Activated T-cell treated with anti-CD3 and anti-CD28 coated beads for 4 hours (primary cell): ENCODE results near the gene SIL1.
"Not testable (repeated sequence)": the region's sequence is repeated elsewhere in the genome, so short reads cannot be mapped to it uniquely, and the experiment has no call there.

Experiments used
- DNase-seq: peaks from one replicate; pipeline ENCODE4 v3.0.0-alpha.2; 2020

Gene SIL1

DNA sequence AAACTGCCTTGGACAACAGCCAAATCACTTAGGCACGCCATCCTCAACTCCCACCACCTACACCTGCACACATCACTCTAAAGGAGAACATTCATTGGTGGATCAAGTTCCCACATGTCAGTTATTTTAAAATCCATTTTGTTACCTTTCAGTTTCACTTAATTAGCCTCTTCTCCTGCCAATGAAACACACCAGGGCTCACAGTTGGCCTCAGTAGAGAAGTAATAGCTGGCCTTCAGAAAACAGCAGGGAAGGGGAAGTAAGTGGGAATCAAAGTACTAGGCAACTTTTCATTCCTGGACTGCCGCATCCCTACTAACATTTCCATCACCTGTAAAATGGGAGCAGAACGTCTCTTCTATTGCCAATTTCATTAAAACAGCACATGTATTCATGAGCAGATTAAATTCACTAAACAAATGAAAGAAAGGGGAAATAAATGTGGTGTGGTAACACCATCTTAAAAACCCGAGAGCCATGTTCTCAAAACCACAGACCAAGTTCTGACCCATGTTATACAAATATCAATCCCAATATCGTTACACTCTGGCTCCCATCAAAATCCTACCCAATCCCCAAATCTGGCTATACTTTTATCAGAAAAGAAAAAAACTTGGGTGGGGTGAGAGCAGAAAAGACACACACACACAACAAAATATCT lies 1.7 kb downstream of the SIL1 start:
- no peak for DNase-seq

DNA sequence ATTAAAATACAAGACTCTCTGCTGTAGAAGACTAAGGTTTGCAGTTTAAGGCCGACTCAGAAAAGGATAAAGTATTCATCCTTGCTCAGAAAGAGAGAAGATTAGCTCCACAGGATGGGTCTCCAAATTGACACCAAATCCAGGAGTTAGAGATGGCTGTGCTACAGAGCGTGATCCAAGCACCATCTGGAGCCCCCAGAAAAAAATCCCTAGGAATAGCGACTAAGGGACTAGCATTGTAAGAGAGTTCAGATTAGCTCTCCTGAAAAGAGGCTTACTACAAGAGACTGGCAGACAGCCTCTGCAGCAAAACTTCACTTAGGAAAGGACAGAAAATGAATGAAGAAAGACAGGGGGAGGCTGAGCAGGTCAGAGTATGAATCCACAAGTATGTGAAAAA lies 3.7 kb downstream of the SIL1 start:
- no peak for DNase-seq

DNA sequence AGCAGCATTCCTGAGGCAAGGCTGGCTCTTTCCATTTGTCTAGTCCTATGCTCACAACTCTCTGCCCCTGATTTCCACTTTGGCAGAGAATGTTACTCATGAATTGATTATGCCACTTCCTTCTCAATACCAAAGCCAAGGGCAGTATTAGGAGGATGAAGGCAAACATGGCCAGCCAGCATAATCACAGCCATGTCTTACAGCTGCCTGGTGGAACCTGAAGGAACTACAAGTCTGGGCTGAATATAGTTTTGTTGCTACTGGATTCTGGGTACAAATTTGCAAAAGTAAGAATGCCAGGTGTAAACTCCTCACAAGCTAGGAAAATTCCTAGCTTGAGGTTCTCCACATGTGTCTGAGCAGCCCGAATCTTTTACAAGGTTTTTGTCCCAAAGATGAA lies 4.2 kb downstream of the SIL1 start:
- no peak for DNase-seq

DNA sequence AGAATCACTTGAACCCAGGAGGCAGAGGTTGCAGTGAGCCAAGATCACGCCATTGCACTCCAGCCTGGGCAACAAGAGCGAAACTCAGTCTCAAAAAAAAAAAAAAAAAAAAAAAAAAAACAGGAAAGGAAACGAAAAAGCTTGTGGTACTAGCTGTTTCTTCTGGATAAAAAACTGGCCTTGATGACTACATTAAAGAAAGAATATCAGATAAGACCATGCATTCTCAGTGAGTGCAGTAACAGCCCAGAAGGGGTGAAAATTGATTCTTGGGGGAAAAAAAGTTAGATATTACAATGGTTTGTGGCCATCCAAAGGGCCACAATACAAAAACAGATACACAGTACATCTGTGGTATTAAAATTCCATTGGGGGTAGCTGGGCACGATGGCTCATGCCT lies 5.3 kb downstream of the SIL1 start:
- DNase-seq = not testable (repeated sequence)

DNA sequence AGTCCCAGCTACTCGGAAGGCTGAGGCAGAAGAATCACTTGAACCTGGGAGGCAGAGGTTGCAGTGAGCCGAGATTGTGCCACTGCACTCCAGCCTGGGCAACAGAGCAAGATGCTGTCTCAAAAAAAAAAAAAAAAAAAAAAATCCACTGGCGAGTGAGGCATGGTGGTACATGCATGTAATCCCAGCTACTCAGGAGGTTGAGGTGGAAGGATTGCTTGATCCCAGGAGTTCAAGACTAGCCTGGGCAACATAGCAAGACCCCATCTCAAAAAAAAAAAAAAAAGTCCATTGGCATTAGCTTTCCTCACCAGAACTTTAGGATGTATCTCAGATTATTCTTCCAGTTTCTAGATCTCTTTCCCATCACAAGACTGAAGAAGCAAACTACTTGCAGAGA lies 6.2 kb downstream of the SIL1 start:
- DNase-seq = not testable (repeated sequence)

DNA sequence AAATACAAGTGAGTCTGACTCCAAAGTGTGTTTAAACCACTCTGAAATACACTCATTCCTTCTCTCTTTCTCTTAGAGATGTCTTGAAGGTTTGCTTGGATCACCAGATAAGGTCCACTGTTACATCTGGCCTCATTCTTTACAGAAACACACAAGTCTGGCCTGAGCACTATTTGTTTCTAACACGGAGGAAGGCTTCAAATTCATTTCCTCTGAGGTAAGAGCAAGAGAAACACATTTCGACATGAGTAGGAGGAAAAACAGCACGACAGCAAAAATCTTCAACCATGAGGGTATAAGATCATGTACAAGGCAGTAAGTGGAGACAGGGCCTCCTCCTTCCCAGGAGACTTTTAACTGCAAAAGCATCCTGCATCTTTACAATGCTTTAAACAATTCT lies 8.0 kb downstream of the SIL1 start:
- DNase-seq = no peak

DNA sequence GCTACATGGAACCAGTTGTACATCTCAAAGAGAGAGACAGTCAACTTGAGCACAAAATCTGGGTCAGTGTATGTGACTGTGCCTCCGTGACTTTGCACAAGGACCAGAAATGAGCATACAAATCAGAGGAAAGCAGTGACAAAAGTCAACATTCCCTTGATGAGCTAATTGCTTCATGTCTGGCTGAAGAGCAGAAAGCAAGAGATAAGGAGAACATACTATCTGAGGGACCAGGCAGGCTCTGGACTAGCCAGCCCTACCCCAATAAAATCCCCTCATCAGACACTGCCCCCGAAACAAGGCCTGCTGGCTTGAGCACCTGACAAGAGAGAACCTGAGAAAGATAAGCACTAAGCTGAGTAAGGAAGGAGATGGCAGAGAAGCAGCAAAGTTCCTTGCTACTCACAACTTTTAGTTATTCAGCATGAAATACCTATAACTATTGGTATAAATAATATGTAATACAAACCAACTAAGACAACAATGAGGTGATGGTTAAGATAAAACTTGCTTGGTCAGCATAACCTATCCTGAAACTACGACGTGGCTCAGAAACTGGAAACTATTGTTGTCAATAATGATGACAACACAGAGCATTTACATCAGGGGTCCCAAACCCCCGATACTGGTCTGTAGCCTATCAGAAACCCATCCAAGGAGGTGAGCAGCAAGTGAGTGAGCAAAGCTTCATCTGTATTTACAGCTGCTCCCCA lies 9.5 kb downstream of the SIL1 start:
- DNase-seq = no peak

DNA sequence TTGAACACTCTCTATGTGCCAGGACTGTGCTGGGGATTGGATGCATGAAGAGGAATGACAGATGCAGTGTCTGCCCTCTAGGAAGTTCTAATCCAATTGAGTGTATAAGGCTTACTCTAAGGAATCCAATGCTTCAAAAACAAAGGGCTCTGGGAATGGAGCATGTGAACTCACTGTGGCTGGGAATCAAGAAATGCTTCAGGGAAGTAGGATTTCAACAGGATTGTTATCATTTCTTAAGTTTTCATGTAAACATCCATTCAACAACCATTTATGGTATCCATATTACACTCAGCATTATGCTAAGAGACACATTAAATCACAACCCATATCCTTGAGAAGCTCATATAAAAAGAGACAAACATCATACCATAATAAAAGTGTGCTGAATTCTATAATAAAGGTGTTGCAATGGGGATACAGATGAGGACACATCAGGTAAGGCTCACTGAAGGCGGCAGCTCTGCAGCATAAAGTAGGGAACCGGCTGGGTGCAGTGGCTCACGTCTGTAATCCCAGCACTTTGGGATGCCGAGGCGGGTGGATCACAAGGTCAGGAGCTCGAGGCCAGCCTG lies 11.3 kb downstream of the SIL1 start:
- DNase-seq = no peak

DNA sequence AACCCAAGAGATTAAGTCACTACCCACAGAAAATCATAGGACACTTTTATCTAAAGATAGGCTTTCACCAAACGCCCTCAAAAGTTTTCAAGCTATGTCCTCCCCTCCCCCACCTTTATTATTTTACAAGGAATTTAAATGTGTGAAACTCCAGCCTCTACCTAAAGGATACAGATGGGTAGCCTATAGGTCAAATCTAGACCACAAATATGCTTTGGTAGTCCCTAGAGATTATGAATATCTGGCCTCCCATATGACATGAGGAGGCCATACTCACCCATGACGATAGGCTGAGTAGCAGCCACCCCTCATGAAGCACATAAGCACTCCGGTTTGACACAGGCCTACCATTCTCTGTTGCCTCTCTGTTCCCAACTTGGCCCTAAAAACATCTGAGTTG lies 11.9 kb downstream of the SIL1 start:
- DNase-seq = no peak

DNA sequence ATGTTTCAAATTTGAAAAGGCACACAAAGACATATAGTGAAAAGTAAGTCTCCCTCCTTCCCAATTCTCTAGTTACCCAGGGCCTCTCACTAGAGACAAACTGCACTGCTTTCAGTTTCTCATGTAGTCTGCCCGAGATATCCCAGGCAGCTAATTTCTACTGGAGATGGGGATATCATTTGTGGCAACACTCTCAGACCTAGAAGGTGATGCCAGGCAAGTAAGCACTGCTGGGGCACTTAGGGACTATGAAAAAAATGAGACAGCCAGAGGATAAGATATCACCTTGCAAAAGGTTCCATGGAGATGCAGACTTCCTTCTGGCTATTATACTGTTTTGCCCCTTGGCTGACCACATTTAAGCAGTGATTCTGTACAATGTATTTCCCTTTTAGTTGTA lies 12.6 kb downstream of the SIL1 start:
- no peak for DNase-seq

DNA sequence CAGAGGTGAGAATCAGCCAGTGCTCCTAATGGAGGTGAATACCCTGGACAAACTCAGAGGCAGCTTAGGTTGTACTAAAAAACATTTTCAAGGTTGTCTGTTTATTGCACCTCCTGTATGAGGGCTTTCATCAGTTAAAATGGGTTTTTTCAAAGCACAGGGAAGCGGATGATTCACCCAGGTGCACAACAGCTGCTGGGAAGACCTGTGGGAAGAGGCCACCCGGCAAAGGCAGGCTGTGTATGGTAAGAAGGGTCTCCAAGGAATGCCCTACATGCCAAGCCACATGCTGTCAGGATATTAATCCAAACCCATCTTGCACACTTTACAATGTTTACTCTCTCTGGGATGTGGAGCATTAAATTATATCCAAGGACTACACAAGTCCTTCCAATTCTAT lies 14.7 kb downstream of the SIL1 start:
- DNase-seq = no peak

DNA sequence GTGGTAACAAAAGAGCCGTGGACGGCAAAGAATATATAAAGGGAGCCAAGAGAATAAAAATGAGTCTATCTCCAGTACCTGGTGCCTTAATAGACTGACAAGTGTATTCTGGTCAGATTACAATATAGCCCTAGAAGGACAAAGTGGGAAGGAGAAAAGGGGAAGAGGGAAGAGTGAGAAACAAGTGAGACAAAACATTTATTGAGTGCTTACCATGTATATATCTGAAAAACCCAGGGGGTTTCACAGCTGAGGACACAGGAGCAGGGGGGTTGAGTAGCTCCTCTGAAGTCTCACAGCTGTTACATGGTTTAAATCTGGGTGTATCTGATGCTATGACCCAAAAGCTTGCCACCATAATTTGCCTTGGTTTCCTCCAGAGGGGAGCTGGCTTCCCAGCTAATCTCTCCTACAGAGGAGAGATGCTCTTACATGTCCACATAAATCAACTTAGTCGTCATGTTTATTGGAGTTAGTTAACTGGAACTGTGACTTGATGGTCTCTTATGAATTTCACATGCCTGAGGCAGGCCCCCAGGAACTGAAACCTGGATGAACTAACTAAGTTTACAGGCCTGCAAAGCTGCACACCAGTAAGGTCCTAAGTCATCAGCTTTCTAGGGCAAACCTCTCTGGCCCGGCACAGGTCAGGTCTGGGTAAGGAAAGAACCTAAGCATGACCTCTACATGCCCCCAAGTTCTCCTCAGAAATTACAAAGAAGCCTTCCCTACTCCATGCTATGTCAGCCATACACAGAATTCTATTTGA lies 15.5 kb downstream of the SIL1 start:
- no peak for DNase-seq

DNA sequence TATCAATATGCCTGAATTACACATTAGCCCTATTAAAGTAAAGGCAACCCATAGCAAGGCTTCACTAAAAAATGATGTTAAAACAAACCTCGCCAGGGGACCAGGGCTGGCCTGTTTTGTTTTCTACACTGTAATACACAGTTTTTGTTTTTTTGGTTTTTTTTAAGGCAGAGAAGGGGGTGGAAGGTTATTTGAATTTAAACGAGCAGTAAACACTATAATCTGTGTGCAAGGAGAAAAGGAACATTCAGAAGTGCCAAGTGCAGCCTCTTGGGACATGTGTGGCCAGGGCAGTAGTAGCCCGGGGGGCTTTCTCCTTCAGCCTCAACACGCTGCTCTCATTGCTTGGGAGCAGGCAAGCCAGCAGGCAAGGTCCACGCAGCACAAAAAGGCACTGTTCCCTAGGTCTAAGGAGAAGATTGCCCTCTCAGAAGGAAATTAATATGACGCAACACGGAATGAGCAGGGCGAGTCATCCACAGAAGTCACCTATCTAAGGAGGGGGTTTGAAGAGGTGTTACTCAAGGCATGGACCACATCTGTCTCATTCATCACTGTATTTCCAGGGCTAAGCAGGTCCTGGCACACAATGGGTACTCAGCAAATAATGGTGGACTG lies 16.2 kb downstream of the SIL1 start:
- no peak for DNase-seq

DNA sequence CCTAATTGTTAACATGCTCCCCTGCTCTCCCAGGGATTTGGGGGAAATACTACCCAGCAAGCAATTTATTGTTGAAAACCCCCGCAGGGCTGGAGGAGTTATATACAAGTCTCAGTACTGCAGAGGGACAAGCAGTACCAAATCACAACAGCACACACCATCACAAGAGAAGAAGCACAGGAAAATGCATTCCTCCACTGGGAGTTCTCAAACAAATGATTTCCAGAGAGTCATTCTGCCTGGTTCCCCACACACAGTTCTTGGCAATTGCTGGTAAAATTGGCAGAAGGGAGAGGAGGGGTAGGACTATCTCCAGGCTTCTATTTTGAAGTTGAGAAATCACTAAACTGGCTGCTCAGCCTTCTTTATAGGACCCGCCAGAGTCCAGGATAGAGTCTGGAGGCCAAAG lies 16.8 kb downstream of the SIL1 start:
- no peak for DNase-seq

DNA sequence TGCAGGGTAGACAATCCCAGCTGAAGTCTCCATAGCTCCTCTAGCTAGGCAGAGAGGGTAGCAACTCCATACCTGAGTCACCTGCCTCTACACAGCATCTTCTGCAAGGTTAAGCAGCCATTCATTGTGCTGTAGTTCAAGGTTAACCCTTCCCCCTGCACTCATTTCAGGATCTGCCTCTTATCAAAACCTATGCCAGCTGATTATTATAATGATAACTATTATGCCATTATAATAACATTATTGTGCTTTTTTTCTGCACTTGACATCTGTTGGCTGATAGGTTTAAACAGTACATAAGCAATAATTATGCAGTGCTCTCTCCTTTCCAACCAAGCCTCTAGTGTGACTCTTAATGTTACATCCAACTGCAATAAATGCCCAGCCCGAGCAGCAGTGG lies 17.3 kb downstream of the SIL1 start:
- no peak for DNase-seq

DNA sequence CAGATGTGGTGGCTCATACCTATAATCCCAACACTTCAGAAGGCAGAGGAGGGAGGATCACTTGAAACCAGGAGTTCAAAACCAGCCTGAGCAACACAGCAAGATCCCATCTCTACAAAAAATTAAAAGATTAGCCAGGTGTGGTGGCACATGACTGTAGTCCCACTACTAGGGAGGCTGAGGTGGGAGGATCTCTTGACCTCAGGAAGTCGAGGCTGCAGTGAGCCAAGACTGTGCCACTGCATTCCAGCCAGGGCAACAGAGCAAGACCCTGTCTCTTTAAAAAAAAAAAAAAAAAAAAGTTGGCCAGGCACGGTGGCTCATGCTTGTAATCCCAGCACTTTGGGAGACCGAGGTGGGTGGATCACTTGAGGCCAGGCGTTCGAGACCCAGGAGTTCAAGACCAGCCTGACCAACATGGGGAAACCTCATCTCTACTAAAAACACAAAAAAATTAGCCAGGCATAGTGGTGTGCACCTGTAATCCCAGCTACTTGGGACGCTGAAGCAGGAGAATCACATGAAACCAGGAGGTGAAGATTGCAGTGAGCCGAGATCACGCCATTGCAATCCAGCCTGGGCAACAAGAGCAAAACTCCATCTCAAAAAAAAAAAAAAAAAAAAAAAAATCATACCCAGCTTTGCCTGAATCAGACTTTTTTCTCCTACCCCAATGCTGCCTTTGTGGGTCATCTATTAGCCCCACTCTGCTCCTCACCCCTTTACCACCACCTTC lies 18.2 kb downstream of the SIL1 start:
- not testable (repeated sequence) for DNase-seq

DNA sequence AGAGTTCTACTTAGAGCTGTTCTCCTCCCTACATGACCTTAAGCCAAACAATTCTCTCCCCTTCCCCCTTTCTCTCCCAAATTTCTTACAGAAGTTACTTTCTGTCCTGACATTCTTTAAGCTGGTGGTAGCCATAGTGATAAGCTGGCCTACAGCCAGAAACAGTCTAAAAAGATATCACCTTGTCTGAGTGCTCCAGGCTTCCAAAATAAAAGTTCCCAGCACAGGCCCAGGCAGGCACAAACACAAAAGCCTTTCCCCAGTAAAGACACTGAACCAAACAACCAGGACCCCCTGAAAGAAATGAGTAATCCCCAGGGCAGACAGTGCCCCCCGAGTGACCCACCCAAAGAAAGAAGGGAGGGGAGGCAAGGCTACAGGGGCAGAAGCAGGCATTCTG lies 19.2 kb downstream of the SIL1 start:
- no peak for DNase-seq

DNA sequence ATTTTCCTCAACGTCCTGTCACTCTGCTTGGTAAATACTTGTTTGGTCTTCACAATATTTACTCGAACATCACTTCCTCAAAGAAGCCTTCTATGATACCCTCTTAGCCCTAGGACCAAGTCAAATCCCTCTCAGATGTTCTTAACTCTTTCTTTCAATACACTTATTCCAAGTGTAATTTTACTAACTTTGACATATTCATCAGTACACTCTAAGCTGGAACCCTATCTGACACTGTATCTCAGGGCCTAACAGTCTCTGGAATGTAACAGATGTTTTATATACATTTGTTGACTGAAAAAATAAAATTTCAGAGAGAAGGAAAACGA lies 19.6 kb downstream of the SIL1 start:
- no peak for DNase-seq

DNA sequence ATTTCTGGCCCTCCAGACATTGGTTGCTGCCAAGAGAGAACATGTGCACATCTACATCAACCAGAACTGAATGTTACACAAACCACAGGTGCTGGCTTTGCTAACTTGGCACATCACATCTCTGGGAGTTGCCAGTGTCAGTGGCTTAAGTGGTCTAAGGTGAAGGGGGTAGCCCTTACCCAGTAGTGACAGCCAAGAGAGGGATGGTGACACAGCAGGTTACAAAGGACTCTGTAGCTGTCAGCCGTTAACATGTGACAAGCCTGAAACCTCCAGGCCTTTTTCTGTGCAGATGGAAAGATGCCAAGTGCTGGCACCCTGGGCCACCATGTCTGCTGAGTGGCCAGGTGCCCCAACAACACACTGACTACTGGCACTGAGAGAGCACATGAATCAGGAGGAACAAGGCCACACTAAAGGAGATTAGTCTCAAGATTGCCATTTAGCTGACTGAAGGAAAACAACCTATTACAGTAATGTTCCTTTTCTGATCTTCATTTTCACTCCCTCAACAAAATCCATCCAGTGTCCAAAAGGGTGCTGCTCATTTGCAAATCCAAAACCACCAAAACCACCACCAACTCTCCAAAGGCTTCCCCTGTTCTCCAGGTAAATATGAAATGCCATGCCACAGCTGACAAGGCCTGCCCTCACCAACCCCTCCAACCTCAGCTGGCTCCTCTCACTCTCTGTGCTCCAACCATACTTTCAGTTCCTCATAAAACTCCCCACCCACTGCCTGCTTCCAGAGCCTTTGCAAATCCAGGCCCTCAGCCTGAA lies 20.2 kb downstream of the SIL1 start:
- DNase-seq = no peak

DNA sequence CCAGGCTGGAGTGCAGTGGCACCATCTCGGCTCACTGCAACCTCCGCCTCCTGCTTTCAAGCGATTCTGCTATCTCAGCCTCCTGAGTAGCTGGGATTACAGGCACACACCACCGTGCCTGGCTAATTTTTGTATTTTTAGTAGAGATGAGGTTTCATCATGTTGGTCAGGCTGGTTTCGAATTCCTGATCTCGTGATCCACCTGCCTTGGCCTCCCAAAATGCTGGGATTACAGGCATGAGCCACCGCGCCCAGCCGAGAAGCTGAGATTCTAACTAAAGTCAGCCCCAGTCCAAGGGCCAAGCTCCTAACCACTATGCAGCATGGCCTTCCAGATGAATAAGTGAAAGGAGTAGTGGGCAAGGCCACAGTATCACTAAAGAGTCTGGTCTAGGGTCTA lies 20.9 kb downstream of the SIL1 start:
- not testable (repeated sequence) for DNase-seq

DNA sequence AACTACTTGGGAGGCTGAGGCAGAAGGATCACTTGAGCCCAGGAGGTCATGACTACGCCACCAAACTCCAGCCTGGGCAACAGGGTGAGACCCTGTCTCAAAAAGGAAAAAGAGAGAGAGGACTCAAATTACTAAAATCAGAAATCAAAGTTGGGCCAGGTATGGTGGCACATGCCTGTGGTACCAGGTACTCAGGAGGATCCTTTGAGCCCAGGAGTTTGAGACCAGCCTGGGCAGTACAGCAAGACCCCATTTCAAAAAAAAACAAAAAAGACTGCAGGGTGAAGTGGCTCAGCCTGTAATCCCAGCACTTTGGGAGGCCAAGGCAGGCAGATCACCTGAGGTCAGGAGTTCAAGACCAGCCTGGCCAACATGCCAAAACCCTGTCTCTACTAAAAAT lies 23.8 kb downstream of the SIL1 start:
- DNase-seq = not testable (repeated sequence)
